Measurements from ENCODE around the gene BST2. TPM values are rescaled to one million over a fixed set of nuclear protein-coding genes. Genes with fewer than 3 reads are reported as not detected.

Gene BST2
- total and polyA plus RNA-seq, 10 of the 15 experiments (the other 5 are each of a cell fraction or from before 2014, with no cell fraction given), result 16.6 to 372 (median 264) TPM

DNA sequence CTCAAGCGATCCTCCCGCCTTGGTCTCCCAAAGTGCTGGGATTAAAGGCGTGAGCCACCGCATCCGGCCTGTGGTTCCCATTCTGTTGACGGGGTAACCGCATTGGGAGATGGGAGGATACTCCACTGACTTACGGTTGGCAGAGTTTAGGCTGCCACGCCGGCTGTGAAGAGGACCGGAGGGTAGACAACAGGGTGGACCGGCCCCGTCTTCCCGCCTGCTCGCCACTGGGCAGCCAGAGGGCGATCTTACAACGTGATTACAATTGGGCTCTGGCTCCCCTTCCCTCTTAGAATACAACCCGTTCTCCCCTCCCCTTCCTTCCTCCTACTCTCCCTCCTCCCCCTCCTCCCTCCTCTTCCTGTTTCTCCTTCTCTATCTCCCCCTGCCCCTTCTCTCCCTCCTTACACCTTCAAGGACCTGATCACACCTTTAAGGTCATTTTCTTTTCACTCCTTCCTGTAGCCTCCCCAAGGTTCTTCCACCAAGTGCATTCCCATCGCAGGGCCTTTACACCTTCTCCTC, 10.5 kb downstream of the BST2 start (continued):
- TF ChIP-seq, protein P1, sequence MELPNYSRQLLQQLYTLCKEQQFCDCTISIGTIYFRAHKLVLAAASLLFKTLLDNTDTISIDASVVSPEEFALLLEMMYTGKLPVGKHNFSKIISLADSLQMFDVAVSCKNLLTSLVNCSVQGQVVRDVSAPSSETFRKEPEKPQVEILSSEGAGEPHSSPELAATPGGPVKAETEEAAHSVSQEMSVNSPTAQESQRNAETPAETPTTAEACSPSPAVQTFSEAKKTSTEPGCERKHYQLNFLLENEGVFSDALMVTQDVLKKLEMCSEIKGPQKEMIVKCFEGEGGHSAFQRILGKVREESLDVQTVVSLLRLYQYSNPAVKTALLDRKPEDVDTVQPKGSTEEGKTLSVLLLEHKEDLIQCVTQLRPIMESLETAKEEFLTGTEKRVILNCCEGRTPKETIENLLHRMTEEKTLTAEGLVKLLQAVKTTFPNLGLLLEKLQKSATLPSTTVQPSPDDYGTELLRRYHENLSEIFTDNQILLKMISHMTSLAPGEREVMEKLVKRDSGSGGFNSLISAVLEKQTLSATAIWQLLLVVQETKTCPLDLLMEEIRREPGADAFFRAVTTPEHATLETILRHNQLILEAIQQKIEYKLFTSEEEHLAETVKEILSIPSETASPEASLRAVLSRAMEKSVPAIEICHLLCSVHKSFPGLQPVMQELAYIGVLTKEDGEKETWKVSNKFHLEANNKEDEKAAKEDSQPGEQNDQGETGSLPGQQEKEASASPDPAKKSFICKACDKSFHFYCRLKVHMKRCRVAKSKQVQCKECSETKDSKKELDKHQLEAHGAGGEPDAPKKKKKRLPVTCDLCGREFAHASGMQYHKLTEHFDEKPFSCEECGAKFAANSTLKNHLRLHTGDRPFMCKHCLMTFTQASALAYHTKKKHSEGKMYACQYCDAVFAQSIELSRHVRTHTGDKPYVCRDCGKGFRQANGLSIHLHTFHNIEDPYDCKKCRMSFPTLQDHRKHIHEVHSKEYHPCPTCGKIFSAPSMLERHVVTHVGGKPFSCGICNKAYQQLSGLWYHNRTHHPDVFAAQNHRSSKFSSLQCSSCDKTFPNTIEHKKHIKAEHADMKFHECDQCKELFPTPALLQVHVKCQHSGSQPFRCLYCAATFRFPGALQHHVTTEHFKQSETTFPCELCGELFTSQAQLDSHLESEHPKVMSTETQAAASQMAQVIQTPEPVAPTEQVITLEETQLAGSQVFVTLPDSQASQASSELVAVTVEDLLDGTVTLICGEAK (IDR thresholded peaks at IDR 0.05; ENCODE audit: borderline replicate concordance), result no peak
- TF ChIP-seq, protein P2, sequence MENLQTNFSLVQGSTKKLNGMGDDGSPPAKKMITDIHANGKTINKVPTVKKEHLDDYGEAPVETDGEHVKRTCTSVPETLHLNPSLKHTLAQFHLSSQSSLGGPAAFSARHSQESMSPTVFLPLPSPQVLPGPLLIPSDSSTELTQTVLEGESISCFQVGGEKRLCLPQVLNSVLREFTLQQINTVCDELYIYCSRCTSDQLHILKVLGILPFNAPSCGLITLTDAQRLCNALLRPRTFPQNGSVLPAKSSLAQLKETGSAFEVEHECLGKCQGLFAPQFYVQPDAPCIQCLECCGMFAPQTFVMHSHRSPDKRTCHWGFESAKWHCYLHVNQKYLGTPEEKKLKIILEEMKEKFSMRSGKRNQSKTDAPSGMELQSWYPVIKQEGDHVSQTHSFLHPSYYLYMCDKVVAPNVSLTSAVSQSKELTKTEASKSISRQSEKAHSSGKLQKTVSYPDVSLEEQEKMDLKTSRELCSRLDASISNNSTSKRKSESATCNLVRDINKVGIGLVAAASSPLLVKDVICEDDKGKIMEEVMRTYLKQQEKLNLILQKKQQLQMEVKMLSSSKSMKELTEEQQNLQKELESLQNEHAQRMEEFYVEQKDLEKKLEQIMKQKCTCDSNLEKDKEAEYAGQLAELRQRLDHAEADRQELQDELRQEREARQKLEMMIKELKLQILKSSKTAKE (IDR thresholded peaks at IDR 0.05; ENCODE audit: low read depth, poor library complexity, severe bottlenecking), result no peak
- TF ChIP-seq BMI1 (IDR thresholded peaks at IDR 0.05; ENCODE audit: borderline replicate concordance) (no peak), NFXL1 (IDR thresholded peaks at IDR 0.05; ENCODE audit: borderline replicate concordance) (peak; percentile 94), CBFB (IDR thresholded peaks at IDR 0.05; ENCODE audit: low read depth) (no peak), FOXK2 (IDR thresholded peaks at IDR 0.05) (no peak), ZNF24 (IDR thresholded peaks at IDR 0.05) (no peak), MYB (IDR thresholded peaks at IDR 0.05; ENCODE audit: borderline replicate concordance, low read depth, low read length) (no peak), FOS (IDR thresholded peaks at IDR 0.05; ENCODE audit: borderline replicate concordance, extremely low read depth, insufficient read length) (no peak), ZNF207 (IDR thresholded peaks at IDR 0.05; ENCODE audit: borderline replicate concordance) (no peak), POU2F2 (IDR thresholded peaks at IDR 0.05; ENCODE audit: borderline replicate concordance, low read depth, low read length) (peak; percentile 61; the same call in 2 of the 3 replicates), EZH2 (IDR thresholded peaks at IDR 0.05; ENCODE audit: borderline replicate concordance, control insufficient read depth, low read depth, low read length) (no peak), POLR2AphosphoS5 (IDR thresholded peaks at IDR 0.05; ENCODE audit: low read length) (no peak; the same call in 1 of the 2 replicates), YY1 (IDR thresholded peaks at IDR 0.05; ENCODE audit: low read depth, low read length) (0 out of 2 replicates have a peak, but pooled peaks have one; percentile 50), KAT2A (conservative IDR thresholded peaks at IDR 0.05; ENCODE audit: control insufficient read depth, low read depth, low read length) (no peak), NR2C2 (IDR thresholded peaks at IDR 0.05; ENCODE audit: borderline replicate concordance, control insufficient read depth, insufficient read length, low read depth) (no peak)
- TF ChIP-seq, protein P3, sequence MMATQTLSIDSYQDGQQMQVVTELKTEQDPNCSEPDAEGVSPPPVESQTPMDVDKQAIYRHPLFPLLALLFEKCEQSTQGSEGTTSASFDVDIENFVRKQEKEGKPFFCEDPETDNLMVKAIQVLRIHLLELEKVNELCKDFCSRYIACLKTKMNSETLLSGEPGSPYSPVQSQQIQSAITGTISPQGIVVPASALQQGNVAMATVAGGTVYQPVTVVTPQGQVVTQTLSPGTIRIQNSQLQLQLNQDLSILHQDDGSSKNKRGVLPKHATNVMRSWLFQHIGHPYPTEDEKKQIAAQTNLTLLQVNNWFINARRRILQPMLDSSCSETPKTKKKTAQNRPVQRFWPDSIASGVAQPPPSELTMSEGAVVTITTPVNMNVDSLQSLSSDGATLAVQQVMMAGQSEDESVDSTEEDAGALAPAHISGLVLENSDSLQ (IDR thresholded peaks at IDR 0.05), result no peak
- TF ChIP-seq, protein P4, sequence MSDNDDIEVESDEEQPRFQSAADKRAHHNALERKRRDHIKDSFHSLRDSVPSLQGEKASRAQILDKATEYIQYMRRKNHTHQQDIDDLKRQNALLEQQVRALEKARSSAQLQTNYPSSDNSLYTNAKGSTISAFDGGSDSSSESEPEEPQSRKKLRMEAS (IDR thresholded peaks at IDR 0.05; ENCODE audit: low read depth, low read length), result no peak
- TF ChIP-seq, protein P5, sequence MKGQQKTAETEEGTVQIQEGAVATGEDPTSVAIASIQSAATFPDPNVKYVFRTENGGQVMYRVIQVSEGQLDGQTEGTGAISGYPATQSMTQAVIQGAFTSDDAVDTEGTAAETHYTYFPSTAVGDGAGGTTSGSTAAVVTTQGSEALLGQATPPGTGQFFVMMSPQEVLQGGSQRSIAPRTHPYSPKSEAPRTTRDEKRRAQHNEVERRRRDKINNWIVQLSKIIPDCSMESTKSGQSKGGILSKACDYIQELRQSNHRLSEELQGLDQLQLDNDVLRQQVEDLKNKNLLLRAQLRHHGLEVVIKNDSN (IDR thresholded peaks at IDR 0.05; ENCODE audit: borderline replicate concordance, extremely low read length, insufficient read depth, low read depth, low read length), result no peak
- TF ChIP-seq, protein P6, sequence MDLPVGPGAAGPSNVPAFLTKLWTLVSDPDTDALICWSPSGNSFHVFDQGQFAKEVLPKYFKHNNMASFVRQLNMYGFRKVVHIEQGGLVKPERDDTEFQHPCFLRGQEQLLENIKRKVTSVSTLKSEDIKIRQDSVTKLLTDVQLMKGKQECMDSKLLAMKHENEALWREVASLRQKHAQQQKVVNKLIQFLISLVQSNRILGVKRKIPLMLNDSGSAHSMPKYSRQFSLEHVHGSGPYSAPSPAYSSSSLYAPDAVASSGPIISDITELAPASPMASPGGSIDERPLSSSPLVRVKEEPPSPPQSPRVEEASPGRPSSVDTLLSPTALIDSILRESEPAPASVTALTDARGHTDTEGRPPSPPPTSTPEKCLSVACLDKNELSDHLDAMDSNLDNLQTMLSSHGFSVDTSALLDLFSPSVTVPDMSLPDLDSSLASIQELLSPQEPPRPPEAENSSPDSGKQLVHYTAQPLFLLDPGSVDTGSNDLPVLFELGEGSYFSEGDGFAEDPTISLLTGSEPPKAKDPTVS (IDR thresholded peaks at IDR 0.05; ENCODE audit: low read depth, low read length), result no peak
